Measurements from ENCODE around the gene OSCAR.

- TF ChIP-seq CTCF (IDR thresholded peaks at IDR 0.05 in 4 of 5, conservative IDR thresholded peaks at IDR 0.05 in 1 of 5) (no peak), POLR2A (IDR thresholded peaks at IDR 0.05) (no peak)
Measured at GRCh38 chr19:54136086-54136863, 35.7 kb upstream of the OSCAR start.

Measured in gastrocnemius medialis (tissue), 4 donors.